Testis (tissue), 2 donors: ENCODE results near the gene PRUNE2.

ENCODE experiments used
- POLR2A ChIP-seq: fragments of 450-650 bp; IDR thresholded peaks from one replicate; pipeline ENCODE4 v1.6.1; 2017; ENCODE audit warnings: antibody characterized with exemption, mild to moderate bottlenecking, moderate library complexity
- TF ChIP-seq, protein P1 (sequence below), 3 experiments: fragments of 450-650 bp in 2 of 3; fragments of 200-600 bp in 1 of 3; sonication (generic) in 1 of 3; IDR thresholded peaks; one replicate each; pipeline ENCODE4 v1.5.1; 2016 to 2019; ENCODE audit warnings: antibody characterized with exemption in 3 of 3, mild to moderate bottlenecking in 2 of 3, moderate library complexity in 1 of 3

DNA sequence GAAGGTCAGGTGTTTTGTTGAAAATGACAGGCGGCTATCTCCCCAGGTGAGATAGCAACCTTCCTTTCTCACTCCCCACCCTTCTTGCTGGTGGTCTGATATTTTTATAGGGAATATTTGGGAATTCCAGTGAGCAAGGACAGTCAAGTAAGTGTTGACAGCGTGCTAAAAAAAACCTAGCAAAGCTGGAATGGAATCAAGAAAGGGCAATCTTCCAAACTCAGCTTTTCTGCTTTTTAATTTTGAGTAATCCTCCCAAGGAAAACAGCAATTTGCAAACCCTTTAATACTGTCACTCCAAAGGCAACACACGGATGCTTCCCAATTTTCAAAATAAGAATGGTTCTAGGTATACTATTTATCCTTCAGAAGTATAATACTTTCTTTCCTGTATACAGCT lies 285.3 kb downstream of the PRUNE2 start:
- TF ChIP-seq, protein P1, sequence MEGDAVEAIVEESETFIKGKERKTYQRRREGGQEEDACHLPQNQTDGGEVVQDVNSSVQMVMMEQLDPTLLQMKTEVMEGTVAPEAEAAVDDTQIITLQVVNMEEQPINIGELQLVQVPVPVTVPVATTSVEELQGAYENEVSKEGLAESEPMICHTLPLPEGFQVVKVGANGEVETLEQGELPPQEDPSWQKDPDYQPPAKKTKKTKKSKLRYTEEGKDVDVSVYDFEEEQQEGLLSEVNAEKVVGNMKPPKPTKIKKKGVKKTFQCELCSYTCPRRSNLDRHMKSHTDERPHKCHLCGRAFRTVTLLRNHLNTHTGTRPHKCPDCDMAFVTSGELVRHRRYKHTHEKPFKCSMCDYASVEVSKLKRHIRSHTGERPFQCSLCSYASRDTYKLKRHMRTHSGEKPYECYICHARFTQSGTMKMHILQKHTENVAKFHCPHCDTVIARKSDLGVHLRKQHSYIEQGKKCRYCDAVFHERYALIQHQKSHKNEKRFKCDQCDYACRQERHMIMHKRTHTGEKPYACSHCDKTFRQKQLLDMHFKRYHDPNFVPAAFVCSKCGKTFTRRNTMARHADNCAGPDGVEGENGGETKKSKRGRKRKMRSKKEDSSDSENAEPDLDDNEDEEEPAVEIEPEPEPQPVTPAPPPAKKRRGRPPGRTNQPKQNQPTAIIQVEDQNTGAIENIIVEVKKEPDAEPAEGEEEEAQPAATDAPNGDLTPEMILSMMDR (IDR thresholded peaks at IDR 0.05) = no peak
- TF ChIP-seq POLR2A = no peak
